Adrenal gland (tissue), 12 donors: ENCODE results near the gene MARCHF2. TPM values are rescaled to one million over a fixed set of nuclear protein-coding genes. Genes with fewer than 3 reads are reported as not detected.
A peak's percentile ranks its signal among the peaks of the same experiment; 100 is the strongest.

ENCODE experiments used
- DNase-seq, 7 donors: peaks; one replicate each; pipeline ENCODE4 v3.0.0-alpha.2; 2019 to 2020
- H3K27ac ChIP-seq, 5 donors: fragments of 200-600 bp; sonication (generic) in 4 of 5; 1 replicate in 3 of 5; 2 replicates in 2 of 5; pipeline versions ENCODE4 v1.5.1 to v1.8.0; 2016 to 2020; ENCODE audit warnings: mild to moderate bottlenecking in 1 of 5
- H3K27me3 ChIP-seq: fragments of 200-600 bp; 2 replicates; pipeline ENCODE4 v1.8.0; 2021
- H3K36me3 ChIP-seq, 2 donors: fragments of 200-600 bp; replicated peaks in 1 of 2; 1 replicate in 1 of 2; 2 replicates in 1 of 2; pipeline versions ENCODE4 v1.5.1 to v1.8.0; 2018 to 2022
- H3K4me1 ChIP-seq, 2 donors: fragments of 200-600 bp; replicated peaks in 1 of 2; 1 replicate in 1 of 2; 2 replicates in 1 of 2; pipeline versions ENCODE4 v1.5.1 to v1.8.0; 2018 to 2021
- H3K4me3 ChIP-seq, 4 donors: fragments of 200-600 bp; sonication (generic) in 3 of 4; one replicate each; pipeline ENCODE4 v1.5.1; 2016 to 2018
- H3K9me3 ChIP-seq, 3 donors: fragments of 200-600 bp; sonication (generic) in 1 of 3; replicated peaks in 1 of 3; 1 replicate in 2 of 3; 2 replicates in 1 of 3; pipeline versions ENCODE4 v1.5.1 to v1.8.0; 2016 to 2021
- CTCF ChIP-seq, 6 experiments: fragments of 450-650 bp in 4 of 6; fragments of 200-600 bp in 2 of 6; sonication (generic) in 1 of 6; IDR thresholded peaks; 1 replicate in 5 of 6; 2 replicates in 1 of 6; pipeline versions ENCODE4 v1.5.1 to v1.8.0; 2016 to 2021; ENCODE audit warnings: antibody characterized with exemption in 6 of 6, mild to moderate bottlenecking in 2 of 6, moderate library complexity in 1 of 6
- POLR2A ChIP-seq, 2 donors: fragments of 450-650 bp; IDR thresholded peaks; one replicate each; pipeline ENCODE4 v1.6.1; 2017; ENCODE audit warnings: antibody characterized with exemption in 2 of 2, mild to moderate bottlenecking in 2 of 2, moderate library complexity in 1 of 2
- WGBS, 4 donors: extraction: QIAGEN DNeasy Blood & Tissue Kit in 2 of 4; methylation state at CpG; one replicate each; pipeline versions ENCODE4 v1.1.5 to v1.1.7; 2013 to 2017; 5-methylcytosine and 5-hydroxymethylcytosine counted together
- intact Hi-C, 2 donors: fragments of 100-400 bp; cut with DNase I; formaldehyde crosslinking; loops; one replicate each; pipeline versions ENCODE4 v1.14.1 to v1.15.0; 2022 to 2023
- polyA plus RNA-seq, 3 donors: library from polyadenylated mRNA; stranded (reverse); fragments of 200-250 nt in 2 of 3; fragments of 350-450 nt in 1 of 3; fragmentation: Illumina TruSeq in 1 of 3; extraction: RNeasy Lipid Tissue Mini Kit (QIAGEN cat#74804) in 1 of 3; gene quantifications; one replicate each; pipeline ENCODE4 v1.2.3, GENCODE V29; 2013 to 2014
- total RNA-seq, 9 donors: library from RNA; depleted of rRNA in 4 of 9; stranded (reverse); fragments of >200 nt in 4 of 9; fragments of 120-200 nt in 1 of 9; fragmentation: NEBNext Ultra II Directional in 1 of 9; extraction: Animal tissue kit (Norgen Biotek cat#: 25700) in 1 of 9; gene quantifications; one replicate each; pipeline versions ENCODE4 v1.1.0 to v1.2.4, GENCODE V29; 2013 to 2023
- donor health status: healthy with polysubstance abuse.
- donor health status: Bipolar disorder and iron deficiency.
- donor health status: DM: yes; HTN: yes; CAD: no.
- donor health status: DM: no; HTN: no; CAD: no.
- donor health status: DM: no; HTN: no; CAD: no.
- donor health status: DM: yes; HTN: yes; CAD: no.

The MARCHF2 gene
- total and polyA plus RNA-seq, 12 donors = 13.1 to 200 (median 45.8) TPM

- Histone ChIP-seq H3K4me3 (no peak overlapping the region), H3K27me3 (no peaks in the 10 kb centered on the region), H3K36me3 (peaks cover 0 to 30% of the 10 kb centered on the region in 2 donors), H3K4me1 (peaks cover 23 to 73% of the 10 kb centered on the region in 2 donors), H3K27ac (no peak overlapping the region), H3K9me3 (no peaks in the 10 kb centered on the region)
- WGBS, 4 donors = 75 to 76% (median 75%) methylated on average over 5 of the region's 5 CpGs
- TF ChIP-seq POLR2A (IDR thresholded peaks at IDR 0.05) = no peak
- no peak for TF ChIP-seq CTCF (IDR thresholded peaks at IDR 0.05)
- DNase-seq = no peak
- intact Hi-C loops = no loop called here
Observed at GRCh38 chr19:8458380-8458779, 45.3 kb downstream of the MARCHF2 start.

- DNase-seq = no peak
- Histone ChIP-seq H3K27me3 (no peaks in the 10 kb centered on the region), H3K36me3 (peaks cover 0 to 37% of the 10 kb centered on the region in 2 donors), H3K4me3 (no peak overlapping the region), H3K9me3 (no peaks in the 10 kb centered on the region), H3K27ac (peak overlapping the region in 3 of 5 donors; percentile 26 to 63 (median 35)), H3K4me1 (peaks cover 23 to 66% of the 10 kb centered on the region in 2 donors)
- 68 to 78% (median 74%) methylated on average over 7 of the region's 7 CpGs for WGBS, 4 donors
- TF ChIP-seq CTCF (IDR thresholded peaks at IDR 0.05) (no peak), POLR2A (IDR thresholded peaks at IDR 0.05) (no peak)
- intact Hi-C loops = no loop called here
Observed at GRCh38 chr19:8459095-8459494, 46.0 kb downstream of the MARCHF2 start.

- Histone ChIP-seq H3K27ac (peak overlapping the region in 4 of 5 donors; percentile 26 to 63 (median 32)), H3K36me3 (peaks cover 0 to 43% of the 10 kb centered on the region in 2 donors), H3K27me3 (no peaks in the 10 kb centered on the region), H3K4me3 (no peak overlapping the region), H3K9me3 (no peaks in the 10 kb centered on the region), H3K4me1 (peaks cover 23 to 62% of the 10 kb centered on the region in 2 donors)
- DNase-seq = peak in 1 of 7 donors; percentile 36
- intact Hi-C loops = no loop called here
- 29 to 36% (median 34%) methylated on average over 6 of the region's 6 CpGs for WGBS, 4 donors
- no peak for TF ChIP-seq CTCF (IDR thresholded peaks at IDR 0.05)
- no peak for TF ChIP-seq POLR2A (IDR thresholded peaks at IDR 0.05)
Observed at GRCh38 chr19:8459520-8460270, 46.6 kb downstream of the MARCHF2 start.

- intact Hi-C loops = no loop called here
- peak overlapping the region in 3 of 5 donors; percentile 20 to 49 (median 35) for H3K27ac ChIP-seq
- no peak for DNase-seq
Observed at GRCh38 chr19:8460516-8461298, 47.6 kb downstream of the MARCHF2 start.

More at GRCh38 chr19:8460516-8461298, 47.6 kb downstream of the MARCHF2 start:
- peaks cover 23 to 62% of the 10 kb centered on the region in 2 donors for H3K4me1 ChIP-seq
- no peaks in the 10 kb centered on the region for H3K27me3 ChIP-seq
- no peaks in the 10 kb centered on the region for H3K9me3 ChIP-seq
- H3K36me3 ChIP-seq = peaks cover 0 to 47% of the 10 kb centered on the region in 2 donors
- H3K4me3 ChIP-seq = no peak overlapping the region
- TF ChIP-seq POLR2A (IDR thresholded peaks at IDR 0.05) = no peak
- no peak for TF ChIP-seq CTCF (IDR thresholded peaks at IDR 0.05)
- WGBS, 4 donors = 70 to 81% (median 77%) methylated on average over 7 of the region's 7 CpGs
